HCT116 (cell line): ENCODE data around the gene AKAP12. TPM values are rescaled to one million over a fixed set of nuclear protein-coding genes. Genes with fewer than 3 reads are reported as not detected.

Experiments
- ATAC-seq: fragments of 200-7000 bp; cut with Tn5 transposase; 2 replicates; pipeline ENCODE4 v1.9.1; 2020; ENCODE audit warnings: mild to moderate bottlenecking, moderate library complexity
- BruUV-seq: library from RNA; stranded (reverse); fragments of 400-500 nt; replicated peaks from 2 replicates; lab custom pipeline; 2021; lab: Mats Ljungman, UMichigan
- CTCF ChIA-PET: fragments of 300-600 bp; sonication (Branson Sonifier 250); formaldehyde crosslinking; loops from one replicate; lab custom pipeline; 2021; ENCODE audit warnings: antibody characterized with exemption; lab: Charles Lee
- POLR2A ChIA-PET: fragments of 300-600, 350-600 bp; sonication (Branson Sonifier 250); formaldehyde crosslinking; loops from one replicate; lab custom pipeline; 2021; ENCODE audit warnings: antibody characterized with exemption; lab: Charles Lee
- RAD21 ChIA-PET, 2 experiments: fragments of 300-600 bp; sonication (Branson Sonifier 250); formaldehyde crosslinking; loops; one replicate each; lab custom pipeline; 2023; ENCODE audit warnings: low total read pairs in 2 of 2; ENCODE audit not compliant: uncharacterized antibody in 2 of 2, unreplicated experiment in 2 of 2, low non-redundant PET in 1 of 2; lab: Charles Lee
- DNase-seq: peaks from one replicate; pipeline ENCODE4 v3.0.0-alpha.2; 2010; ENCODE audit warnings: low read depth, low spot score
- H2AFZ ChIP-seq: fragments of 200-600 bp; shearing (Covaris generic), sonication (generic); 2 replicates; pipeline ENCODE4 v1.6.1; 2017; ENCODE audit warnings: low read depth, mixed run types, mixed read lengths, antibody characterized with exemption, low read length; ENCODE audit not compliant: poor library complexity, severe bottlenecking
- H3K27ac ChIP-seq: 2 replicates; pipeline ENCODE4 v1.5.1; 2012; ENCODE audit warnings: low read depth, low read length
- H3K27me3 ChIP-seq: fragments of 200-600 bp; sonication (generic); 2 replicates; pipeline ENCODE4 v1.6.1; 2016; ENCODE audit warnings: mixed run types, low read length, mixed read lengths; ENCODE audit not compliant: insufficient read depth
- H3K36me3 ChIP-seq, 2 experiments: fragments of 200-500 bp in 1 of 2; fragments of 200-600 bp in 1 of 2; sonication (Bioruptor generic) in 1 of 2; sonication (generic) in 1 of 2; 2 replicates each; pipeline versions ENCODE4 v1.5.1 to v1.6.1; 2014 to 2016; ENCODE audit warnings: low read length in 2 of 2, inconsistent platforms in 1 of 2, mixed read lengths in 1 of 2, mixed run types in 1 of 2; ENCODE audit not compliant: insufficient read depth in 2 of 2, control insufficient read depth in 1 of 2
- H3K4me1 ChIP-seq, 2 experiments: fragments of 200-600 bp in 1 of 2; sonication (generic) in 1 of 2; 2 replicates each; pipeline versions ENCODE4 v1.5.1 to v1.6.1; 2012 to 2017; ENCODE audit warnings: low read length in 2 of 2, inconsistent platforms in 1 of 2, mild to moderate bottlenecking in 1 of 2, mixed read lengths in 1 of 2, mixed run types in 1 of 2, moderate library complexity in 1 of 2; ENCODE audit not compliant: insufficient read depth in 2 of 2, control insufficient read depth in 1 of 2
- H3K4me2 ChIP-seq: fragments of 200-600 bp; sonication (generic); 2 replicates; pipeline ENCODE4 v1.6.1; 2017; ENCODE audit warnings: mixed run types, low read length, mixed read lengths
- H3K4me3 ChIP-seq, 2 experiments: fragments of 200-600 bp in 1 of 2; sonication (generic) in 1 of 2; replicated peaks in 1 of 2; 2 replicates each; pipeline ENCODE4 v1.5.1; 2011 to 2016; ENCODE audit warnings: low read length in 2 of 2, control low read depth in 1 of 2, low read depth in 1 of 2, mild to moderate bottlenecking in 1 of 2, mixed read lengths in 1 of 2, mixed run types in 1 of 2
- H3K79me2 ChIP-seq: fragments of 200-600 bp; sonication (generic); 2 replicates; pipeline ENCODE4 v1.6.1; 2017; ENCODE audit warnings: mild to moderate bottlenecking, mixed run types, low read length, moderate library complexity, mixed read lengths; ENCODE audit not compliant: insufficient read depth
- H3K9ac ChIP-seq: fragments of 200-600 bp; sonication (generic); 2 replicates; pipeline ENCODE4 v1.6.1; 2016; ENCODE audit warnings: low read length, mixed read lengths
- H3K9me2 ChIP-seq: fragments of 200-600 bp; sonication (generic), shearing (Covaris generic); 2 replicates; pipeline ENCODE4 v1.6.1; 2017; ENCODE audit warnings: mixed run types, mild to moderate bottlenecking, moderate library complexity; ENCODE audit not compliant: insufficient read depth
- H3K9me3 ChIP-seq, 2 experiments: fragments of 200-500 bp in 1 of 2; fragments of 200-600 bp in 1 of 2; sonication (Bioruptor generic) in 1 of 2; sonication (generic) in 1 of 2; 2 replicates each; pipeline ENCODE4 v1.6.1; 2014 to 2017; ENCODE audit warnings: low read length in 2 of 2, mixed read lengths in 2 of 2, inconsistent platforms in 1 of 2, low read depth in 1 of 2, mild to moderate bottlenecking in 1 of 2, mixed run types in 1 of 2, moderate library complexity in 1 of 2; ENCODE audit not compliant: control insufficient read depth in 1 of 2, insufficient read depth in 1 of 2
- H4K20me1 ChIP-seq: fragments of 200-600 bp; sonication (generic), shearing (Covaris generic); 2 replicates; pipeline ENCODE4 v1.6.1; 2017; ENCODE audit warnings: mixed run types, mild to moderate bottlenecking, moderate library complexity; ENCODE audit not compliant: insufficient read depth
- EGR1 ChIP-seq: IDR thresholded peaks from 2 replicates; pipeline ENCODE4 v1.6.1; 2012; ENCODE audit warnings: low read depth
- ELF1 ChIP-seq: IDR thresholded peaks from 2 replicates; pipeline ENCODE4 v1.6.1; 2012; ENCODE audit warnings: low read depth, borderline replicate concordance
- RAD21 ChIP-seq: IDR thresholded peaks from 2 replicates; pipeline ENCODE4 v1.6.1; 2012; ENCODE audit warnings: low read depth, mild to moderate bottlenecking
- SRF ChIP-seq: IDR thresholded peaks from 2 replicates; pipeline ENCODE4 v1.6.1; 2012; ENCODE audit warnings: low read depth
- TCF7L2 ChIP-seq: IDR thresholded peaks from 2 replicates; pipeline ENCODE4 v1.7.0; 2011; ENCODE audit warnings: borderline replicate concordance, inconsistent platforms; ENCODE audit not compliant: insufficient read depth, insufficient read length; ENCODE audit errors: extremely low read depth
- YY1 ChIP-seq: IDR thresholded peaks from 2 replicates; pipeline ENCODE4 v1.6.1; 2011; ENCODE audit warnings: low read length, low read depth, moderate library complexity, mild to moderate bottlenecking; ENCODE audit not compliant: insufficient replicate concordance; ENCODE audit errors: extremely low read depth
- ZFX ChIP-seq: fragments of 450-650 bp; IDR thresholded peaks from 2 replicates; pipeline ENCODE4 v1.6.1; 2017
- ZNF274 ChIP-seq: fragments of 200-500 bp; sonication (Bioruptor generic); IDR thresholded peaks from 2 replicates; pipeline ENCODE4 v1.6.1; 2014; ENCODE audit warnings: mild to moderate bottlenecking, low read depth, low read length, inconsistent platforms
- intact Hi-C: fragments of 100-400 bp; cut with micrococcal nuclease; formaldehyde crosslinking; loops from 2 replicates; pipeline ENCODE4 v1.10.0; 2022
- total RNA-seq: library from RNA; stranded (reverse); gene quantifications from one replicate; pipeline ENCODE4 v1.2.1, GENCODE V29; 2021; ENCODE audit not compliant: unreplicated experiment

The AKAP12 gene
- total RNA-seq, 1 experiment from 2014 or later: 1,220 TPM

DNA sequence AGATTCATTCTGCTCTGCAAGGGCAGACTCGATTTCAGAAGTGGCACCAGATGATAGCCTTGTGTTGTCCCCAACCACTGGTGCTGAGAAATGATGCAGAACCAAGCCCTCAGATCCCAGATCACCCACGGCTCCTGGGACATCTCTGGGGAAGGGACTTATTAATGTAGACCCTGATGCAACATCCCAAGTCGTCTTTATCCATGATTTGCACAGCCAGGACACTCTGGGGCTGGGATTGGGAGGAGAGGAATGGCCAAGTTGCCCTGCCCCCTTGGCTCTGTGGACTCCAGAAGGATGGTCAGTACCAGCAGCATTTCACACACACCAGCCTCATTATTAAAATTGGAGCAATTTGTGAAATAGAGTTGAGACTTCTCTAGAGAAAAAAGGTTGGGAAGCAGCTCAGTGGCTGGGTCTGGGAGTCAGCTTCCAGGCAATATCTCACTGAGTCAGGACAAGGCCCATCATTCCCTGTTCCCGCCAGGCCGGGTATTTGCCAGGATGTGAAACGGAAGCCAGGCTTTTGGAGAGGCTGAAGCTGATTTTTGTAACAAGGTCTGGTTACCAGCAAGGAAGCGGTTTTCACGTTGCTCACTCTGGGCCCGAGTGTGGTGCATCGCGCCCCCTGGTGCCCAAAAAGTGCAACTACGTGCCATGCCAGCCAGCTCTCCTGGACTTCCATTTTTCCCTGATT is 84.2 kb downstream of the AKAP12 start (continued):
- no peak for TF ChIP-seq YY1
- TF ChIP-seq SRF: no peak
- TF ChIP-seq RAD21: peak; percentile 97
- no peak for TF ChIP-seq ZFX
- no peak for TF ChIP-seq ZNF274
- TF ChIP-seq, all 23 proteins: peak for 5

DNA sequence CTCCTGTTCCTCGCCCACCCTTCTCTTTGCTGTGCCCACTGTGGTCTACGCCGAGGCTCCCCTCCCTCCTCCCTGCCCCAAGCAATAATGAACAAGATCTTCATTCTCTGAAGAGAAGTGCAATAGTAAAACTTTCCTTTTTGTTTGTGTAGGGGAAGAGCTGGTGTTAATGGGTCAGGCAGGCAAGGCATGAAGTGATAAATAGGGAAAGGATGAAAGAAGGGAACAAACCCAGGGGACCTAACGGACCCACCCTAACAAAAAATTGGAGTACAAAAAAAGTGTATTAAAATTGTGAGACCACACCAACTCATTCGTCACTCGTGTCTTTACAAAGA is 84.7 kb downstream of the AKAP12 start:
- Histone ChIP-seq H3K4me2 (peak overlapping the region; percentile 74), H3K4me3 (no peak overlapping the region), H3K36me3 (peaks cover 0 to 30% of the 10 kb centered on the region in 2 experiments; a peak in 2 of 4 replicates), H3K4me1 (peaks cover 26 to 82% of the 10 kb centered on the region in 2 experiments), H3K79me2 (peaks cover 99% of the 10 kb centered on the region), H3K27ac (peak overlapping the region; percentile 65), H3K27me3 (no peaks in the 10 kb centered on the region), H3K9me2 (no peaks in the 10 kb centered on the region), H3K9me3 (no peaks in the 10 kb centered on the region), H2AFZ (no peak overlapping the region), H4K20me1 (peaks cover 10% of the 10 kb centered on the region; the same call in 1 of the 2 replicates), H3K9ac (peak overlapping the region; percentile 75)
- RAD21 ChIA-PET: interaction anchor here (0.5 to 2.2 kb wide), 11 partner anchors 10 to 433 kb away, joined by 3 to 28 read pairs (median 4); no protein-coding TSS in a partner anchor
- POLR2A ChIA-PET: interaction anchor here (0.6 to 7.7 kb wide), 18 partner anchors 19 to 507 kb away, joined by 3 to 75 read pairs (median 8); no protein-coding TSS in a partner anchor
- intact Hi-C loops: loop anchor here (1.0 to 5.0 kb wide), 4 partner anchors 117 to 432 kb away; no protein-coding TSS in a partner anchor
- TF ChIP-seq EGR1 (peak; percentile 24; the same call in 1 of the 2 replicates), TCF7L2 (no peak), ELF1 (no peak)
- ATAC-seq: no peak
- DNase-seq: no peak
- CTCF ChIA-PET: interaction anchor here (0.6 to 3.5 kb wide), 28 partner anchors 9 to 507 kb away, joined by 3 to 60 read pairs (median 4); no protein-coding TSS in a partner anchor
- BruUV-seq: no TSS peak
